Measurements from ENCODE around the gene ATCAY.

GRCh38 chr19:3955688-3956087 lies 75.2 kb downstream of the ATCAY start:
- TF ChIP-seq CTCF (IDR thresholded peaks at IDR 0.05 in 8 of 11, conservative IDR thresholded peaks at IDR 0.05 in 3 of 11), result no peak
- no peak for TF ChIP-seq POLR2A (IDR thresholded peaks at IDR 0.05)
- TF ChIP-seq POLR2AphosphoS5 (IDR thresholded peaks at IDR 0.05), result no peak
